Spleen (tissue), 11 donors: ENCODE measurements around the gene SESTD1. TPM values are rescaled to one million over a fixed set of nuclear protein-coding genes. Genes with fewer than 3 reads are reported as not detected.

Experiments
- DNase-seq: peaks from one replicate; pipeline ENCODE4 v3.0.0-alpha.2; 2020
- H3K27ac ChIP-seq, 8 donors: fragments of 200-600 bp; sonication (generic) in 7 of 8; 1 replicate in 4 of 8; 2 replicates in 4 of 8; pipeline versions ENCODE4 v1.5.0 to v1.8.0; 2016 to 2021; ENCODE audit warnings: inconsistent platforms in 4 of 8, mild to moderate bottlenecking in 4 of 8, moderate library complexity in 1 of 8
- H3K27me3 ChIP-seq, 7 donors: fragments of 200-600 bp; sonication (generic) in 6 of 7; replicated peaks in 1 of 7; 1 replicate in 4 of 7; 2 replicates in 3 of 7; pipeline versions ENCODE4 v1.5.0 to v1.8.0; 2016 to 2021; ENCODE audit warnings: inconsistent platforms in 3 of 7, mild to moderate bottlenecking in 1 of 7
- H3K36me3 ChIP-seq, 6 donors: fragments of 200-600 bp; sonication (generic) in 5 of 6; 1 replicate in 4 of 6; 2 replicates in 2 of 6; pipeline versions ENCODE4 v1.5.0 to v1.8.0; 2016 to 2021; ENCODE audit warnings: inconsistent platforms in 2 of 6
- H3K4me1 ChIP-seq, 6 donors: fragments of 200-600 bp; sonication (generic) in 5 of 6; 1 replicate in 3 of 6; 2 replicates in 3 of 6; pipeline versions ENCODE4 v1.5.0 to v1.8.0; 2016 to 2021; ENCODE audit warnings: inconsistent platforms in 3 of 6
- H3K4me3 ChIP-seq, 8 donors: fragments of 200-600 bp; sonication (generic) in 7 of 8; 1 replicate in 4 of 8; 2 replicates in 4 of 8; pipeline versions ENCODE4 v1.5.0 to v1.8.0; 2016 to 2021; ENCODE audit warnings: inconsistent platforms in 4 of 8, mild to moderate bottlenecking in 4 of 8, moderate library complexity in 2 of 8
- H3K9me3 ChIP-seq, 8 donors: fragments of 200-600 bp; sonication (generic) in 7 of 8; 1 replicate in 4 of 8; 2 replicates in 4 of 8; pipeline versions ENCODE4 v1.5.0 to v1.8.0; 2016 to 2021; ENCODE audit warnings: inconsistent platforms in 4 of 8
- CTCF ChIP-seq, 11 experiments: fragments of 200-600 bp in 7 of 11; fragments of 450-650 bp in 4 of 11; sonication (generic) in 4 of 11; IDR thresholded peaks in 8 of 11; conservative IDR thresholded peaks in 3 of 11; 1 replicate in 7 of 11; 2 replicates in 4 of 11; pipeline versions ENCODE4 v1.4.0 to v1.8.0; 2016 to 2021; ENCODE audit warnings: antibody characterized with exemption in 11 of 11, inconsistent platforms in 4 of 11, mild to moderate bottlenecking in 1 of 11
- POLR2A ChIP-seq, 3 donors: fragments of 450-650 bp; IDR thresholded peaks; one replicate each; pipeline ENCODE4 v1.5.1; 2017; ENCODE audit warnings: antibody characterized with exemption in 3 of 3, mild to moderate bottlenecking in 1 of 3
- POLR2AphosphoS5 ChIP-seq, 3 donors: sonication (generic); formaldehyde crosslinking; IDR thresholded peaks; one replicate each; pipeline ENCODE4 v1.5.1; 2017; ENCODE audit warnings: antibody characterized with exemption in 3 of 3
- WGBS, 5 donors: extraction: QIAGEN DNeasy Blood & Tissue Kit in 3 of 5; methylation state at CpG; one replicate each; pipeline versions ENCODE4 v1.1.5 to v1.1.7; 2013 to 2018; 5-methylcytosine and 5-hydroxymethylcytosine counted together
- intact Hi-C: fragments of 100-400 bp; cut with DNase I; formaldehyde crosslinking; loops from one replicate; pipeline ENCODE4 v1.15.0; 2023; ENCODE audit warnings: low total_unique reads
- polyA plus RNA-seq, 3 donors: library from polyadenylated mRNA; stranded (reverse); fragments of 200-250 nt; gene quantifications; one replicate each; pipeline ENCODE4 v1.2.1, GENCODE V29; 2013
- total RNA-seq, 7 donors: library from RNA; depleted of rRNA in 3 of 7; stranded (reverse); fragments of >200 nt in 3 of 7; fragmentation: NEBNext Ultra II Directional in 4 of 7; extraction: Animal tissue kit (Norgen Biotek cat#: 25700) in 4 of 7; gene quantifications; one replicate each; pipeline versions ENCODE4 v1.1.0 to v1.2.1, GENCODE V29; 2016 to 2021
- donor health status: healthy with polysubstance abuse.
- donor health status: DM: no; HTN: no; CAD: no; lungs with moderate emphysema.
- donor health status: DM: no; HTN: no; CAD: no.
- donor health status: Bipolar disorder and iron deficiency.
- donor health status: healthy.
- donor health status: DM: no; HTN: no; CAD: no.
- donor health status: DM: yes; HTN: yes; CAD: no.

Gene SESTD1
- total and polyA plus RNA-seq, 10 donors: 5.5 to 51.7 (median 24.1) TPM

DNA sequence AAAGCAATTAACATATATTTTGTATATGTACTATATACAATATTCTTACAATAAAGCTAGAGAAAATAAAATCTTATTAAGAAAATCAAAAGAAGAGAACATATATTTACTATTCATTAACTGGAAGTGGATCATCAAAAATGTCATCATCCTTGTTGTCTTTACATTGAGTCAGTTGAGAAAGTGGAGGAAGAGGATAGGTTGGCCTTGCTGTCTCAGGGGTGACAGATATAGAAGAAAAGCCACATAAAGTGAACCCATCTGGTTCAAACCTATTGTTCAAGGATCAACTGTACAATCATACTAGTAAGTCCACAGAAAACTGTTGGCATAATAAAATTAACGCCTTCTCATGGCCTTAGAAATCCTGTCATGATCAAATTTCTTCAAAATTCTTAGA lies 26.6 kb downstream of the SESTD1 start:
- Histone ChIP-seq H3K27me3 (no peaks in the 10 kb centered on the region), H3K36me3 (no peaks in the 10 kb centered on the region), H3K9me3 (no peaks in the 10 kb centered on the region), H3K4me1 (peaks cover 6 to 80% (median 43%) of the 10 kb centered on the region in 6 donors), H3K4me3 (no peak overlapping the region), H3K27ac (no peak overlapping the region)
- intact Hi-C loops: no loop called here
- WGBS, 5 donors: 91 to 100% (median 94%) methylated on average over 1 of the region's 1 CpG
- TF ChIP-seq POLR2AphosphoS5 (IDR thresholded peaks at IDR 0.05): no peak
- TF ChIP-seq CTCF (IDR thresholded peaks at IDR 0.05 in 8 of 11, conservative IDR thresholded peaks at IDR 0.05 in 3 of 11): no peak
- no peak for TF ChIP-seq POLR2A (IDR thresholded peaks at IDR 0.05)
- DNase-seq: no peak

- 73 to 92% (median 88%) methylated on average over 3 of the region's 3 CpGs for WGBS, 5 donors
- intact Hi-C loops: no loop called here
- Histone ChIP-seq H3K27me3 (no peaks in the 10 kb centered on the region), H3K27ac (no peak overlapping the region), H3K4me3 (no peak overlapping the region), H3K9me3 (peaks cover 0 to 4% (median 0%) of the 10 kb centered on the region in 8 donors), H3K4me1 (peaks cover 6 to 83% (median 43%) of the 10 kb centered on the region in 6 donors), H3K36me3 (no peaks in the 10 kb centered on the region)
- TF ChIP-seq POLR2AphosphoS5 (IDR thresholded peaks at IDR 0.05): no peak
- no peak for DNase-seq
These were observed 27.3 kb downstream of the SESTD1 start for GRCh38 chr2:179237209-179237946.

- 49 to 82% (median 70%) methylated on average over 7 of the region's 7 CpGs for WGBS, 5 donors
- intact Hi-C loops: no loop called here
- Histone ChIP-seq H3K4me1 (peaks cover 6 to 83% (median 49%) of the 10 kb centered on the region in 6 donors), H3K36me3 (no peaks in the 10 kb centered on the region), H3K9me3 (peaks cover 0 to 4% (median 0%) of the 10 kb centered on the region in 8 donors), H3K4me3 (no peak overlapping the region), H3K27me3 (no peaks in the 10 kb centered on the region), H3K27ac (peak overlapping the region in 4 of 8 donors; percentile 48 to 75 (median 58))
- TF ChIP-seq CTCF (IDR thresholded peaks at IDR 0.05 in 8 of 11, conservative IDR thresholded peaks at IDR 0.05 in 3 of 11): no peak
- DNase-seq: no peak
These were observed 29.0 kb downstream of the SESTD1 start for GRCh38 chr2:179235463-179236108.

GRCh38 chr2:179234658-179235240 lies 29.9 kb downstream of the SESTD1 start:
- WGBS, 5 donors: 43 to 65% (median 52%) methylated on average over 2 of the region's 2 CpGs
- intact Hi-C loops: no loop called here
- Histone ChIP-seq H3K36me3 (no peaks in the 10 kb centered on the region), H3K27ac (peak overlapping the region in 7 of 8 donors; percentile 4 to 75 (median 49)), H3K27me3 (no peaks in the 10 kb centered on the region), H3K9me3 (peaks cover 0 to 4% (median 0%) of the 10 kb centered on the region in 8 donors), H3K4me1 (peaks cover 6 to 80% (median 43%) of the 10 kb centered on the region in 6 donors), H3K4me3 (no peak overlapping the region)
- no peak for DNase-seq
- no peak for TF ChIP-seq CTCF (IDR thresholded peaks at IDR 0.05 in 8 of 11, conservative IDR thresholded peaks at IDR 0.05 in 3 of 11)
- no peak for TF ChIP-seq POLR2AphosphoS5 (IDR thresholded peaks at IDR 0.05)
- TF ChIP-seq POLR2A (IDR thresholded peaks at IDR 0.05): no peak
